ENCODE results near the gene PPP4R2.

The PPP4R2 gene

GRCh38 chr3:73024836-73025235 is 28.2 kb downstream of the PPP4R2 start:
- H3K27ac ChIP-seq, result no peak overlapping the region
- TF ChIP-seq ZFX (IDR thresholded peaks at IDR 0.05; ENCODE audit: borderline replicate concordance) (no peak), CTCF (IDR thresholded peaks at IDR 0.05) (no peak)

- TF ChIP-seq CTCF (IDR thresholded peaks at IDR 0.05) (no peak), ZFX (IDR thresholded peaks at IDR 0.05; ENCODE audit: borderline replicate concordance) (no peak)
- H3K27ac ChIP-seq, result no peak overlapping the region
Observed at GRCh38 chr3:73026111-73026759, 29.6 kb downstream of the PPP4R2 start.

- no peak overlapping the region for H3K27ac ChIP-seq
- TF ChIP-seq ZFX (IDR thresholded peaks at IDR 0.05; ENCODE audit: borderline replicate concordance) (no peak), CTCF (IDR thresholded peaks at IDR 0.05) (no peak)
Observed at GRCh38 chr3:73026760-73027113, 30.1 kb downstream of the PPP4R2 start.

- TF ChIP-seq ZFX (IDR thresholded peaks at IDR 0.05; ENCODE audit: borderline replicate concordance) (no peak), CTCF (IDR thresholded peaks at IDR 0.05) (no peak)
- no peak overlapping the region for H3K27ac ChIP-seq
Observed at GRCh38 chr3:73028803-73029202, 32.2 kb downstream of the PPP4R2 start.

- no peak overlapping the region for H3K27ac ChIP-seq
- no peak for TF ChIP-seq CTCF (IDR thresholded peaks at IDR 0.05)
- TF ChIP-seq ZFX (IDR thresholded peaks at IDR 0.05; ENCODE audit: borderline replicate concordance), result no peak
Observed at GRCh38 chr3:73029321-73029796, 32.7 kb downstream of the PPP4R2 start.

- no peak for TF ChIP-seq ZFX (IDR thresholded peaks at IDR 0.05; ENCODE audit: borderline replicate concordance)
- TF ChIP-seq CTCF (IDR thresholded peaks at IDR 0.05), result no peak
- H3K27ac ChIP-seq, result no peak overlapping the region
Observed at GRCh38 chr3:73030073-73030597, 33.5 kb downstream of the PPP4R2 start.

GRCh38 chr3:73031573-73032103 is 35.0 kb downstream of the PPP4R2 start:
- TF ChIP-seq ZFX (IDR thresholded peaks at IDR 0.05; ENCODE audit: borderline replicate concordance), result no peak
- TF ChIP-seq CTCF (IDR thresholded peaks at IDR 0.05), result no peak
- no peak overlapping the region for H3K27ac ChIP-seq

All from 22Rv1 (cell line).